Ascending aorta (tissue), 2 donors: ENCODE results near the gene NDFIP2. TPM values are rescaled to one million over a fixed set of nuclear protein-coding genes. Genes with fewer than 3 reads are reported as not detected.

ENCODE experiments used
- DNase-seq, 2 donors: peaks; one replicate each; pipeline ENCODE4 v3.0.0-alpha.2; 2019; ENCODE audit warnings: low spot score in 2 of 2
- H3K27ac ChIP-seq, 2 donors: fragments of 200-600 bp; sonication (generic); one replicate each; pipeline ENCODE4 v1.5.1; 2016 to 2017; ENCODE audit warnings: mild to moderate bottlenecking in 1 of 2
- H3K27me3 ChIP-seq: fragments of 200-600 bp; sonication (generic); one replicate; pipeline ENCODE4 v1.5.1; 2017
- H3K36me3 ChIP-seq, 2 donors: fragments of 200-600 bp; sonication (generic); one replicate each; pipeline ENCODE4 v1.5.1; 2016
- H3K4me1 ChIP-seq, 2 donors: fragments of 200-600 bp; sonication (generic); one replicate each; pipeline ENCODE4 v1.5.1; 2016 to 2017; ENCODE audit warnings: mild to moderate bottlenecking in 1 of 2
- H3K4me3 ChIP-seq, 2 donors: fragments of 200-600 bp; sonication (generic); one replicate each; pipeline ENCODE4 v1.5.1; 2016 to 2017; ENCODE audit warnings: mild to moderate bottlenecking in 1 of 2
- H3K9me3 ChIP-seq, 2 donors: fragments of 200-600 bp; sonication (generic); one replicate each; pipeline ENCODE4 v1.5.1; 2016
- CTCF ChIP-seq, 3 experiments: fragments of 200-600 bp in 2 of 3; fragments of 450-650 bp in 1 of 3; sonication (generic) in 2 of 3; IDR thresholded peaks; one replicate each; pipeline ENCODE4 v1.5.1; 2016 to 2019; ENCODE audit warnings: antibody characterized with exemption in 3 of 3, mild to moderate bottlenecking in 1 of 3, moderate library complexity in 1 of 3
- intact Hi-C: fragments of 100-400 bp; cut with DNase I; formaldehyde crosslinking; loops from one replicate; pipeline ENCODE4 v1.15.1; 2023
- total RNA-seq: library from RNA; depleted of rRNA; stranded (reverse); fragments of >200 nt; gene quantifications from one replicate; pipeline ENCODE4 v1.1.0, GENCODE V29; 2016

The NDFIP2 gene
- total RNA-seq, 1 donor from 2014 or later, result 16.6 TPM

GRCh38 chr13:79501538-79502232 is 20.7 kb downstream of the NDFIP2 start:
- H3K4me3 ChIP-seq, result no peak overlapping the region
- DNase-seq, result no peak
- TF ChIP-seq CTCF (IDR thresholded peaks at IDR 0.05), result no peak
- no peaks in the 10 kb centered on the region for H3K4me1 ChIP-seq
- no peak overlapping the region for H3K27ac ChIP-seq
- H3K36me3 ChIP-seq, result no peaks in the 10 kb centered on the region
- H3K27me3 ChIP-seq, result no peaks in the 10 kb centered on the region
- intact Hi-C loops, result no loop called here
- H3K9me3 ChIP-seq, result no peaks in the 10 kb centered on the region

- H3K27me3 ChIP-seq, result no peaks in the 10 kb centered on the region
- no peaks in the 10 kb centered on the region for H3K9me3 ChIP-seq
- no peak overlapping the region for H3K27ac ChIP-seq
- H3K4me3 ChIP-seq, result no peak overlapping the region
- no peaks in the 10 kb centered on the region for H3K36me3 ChIP-seq
- no peak for DNase-seq
- no peak for TF ChIP-seq CTCF (IDR thresholded peaks at IDR 0.05)
- no peaks in the 10 kb centered on the region for H3K4me1 ChIP-seq
- intact Hi-C loops, result no loop called here
These were observed 22.0 kb downstream of the NDFIP2 start for GRCh38 chr13:79502859-79503468.

GRCh38 chr13:79503473-79504017 is 22.6 kb downstream of the NDFIP2 start:
- Histone ChIP-seq H3K27me3 (no peaks in the 10 kb centered on the region), H3K36me3 (no peaks in the 10 kb centered on the region), H3K4me3 (no peak overlapping the region), H3K27ac (no peak overlapping the region), H3K9me3 (no peaks in the 10 kb centered on the region), H3K4me1 (no peaks in the 10 kb centered on the region)
- DNase-seq, result no peak
- intact Hi-C loops, result no loop called here
- no peak for TF ChIP-seq CTCF (IDR thresholded peaks at IDR 0.05)

- TF ChIP-seq CTCF (IDR thresholded peaks at IDR 0.05), result no peak
- DNase-seq, result no peak
- H3K27ac ChIP-seq, result no peak overlapping the region
- no peak overlapping the region for H3K4me3 ChIP-seq
- intact Hi-C loops, result no loop called here
- H3K36me3 ChIP-seq, result no peaks in the 10 kb centered on the region
- no peaks in the 10 kb centered on the region for H3K27me3 ChIP-seq
- no peaks in the 10 kb centered on the region for H3K4me1 ChIP-seq
- no peaks in the 10 kb centered on the region for H3K9me3 ChIP-seq
These were observed 27.4 kb downstream of the NDFIP2 start for GRCh38 chr13:79508224-79508961.

- no peak for TF ChIP-seq CTCF (IDR thresholded peaks at IDR 0.05)
- H3K36me3 ChIP-seq, result no peaks in the 10 kb centered on the region
- H3K4me1 ChIP-seq, result no peaks in the 10 kb centered on the region
- no peak overlapping the region for H3K4me3 ChIP-seq
- H3K27ac ChIP-seq, result no peak overlapping the region
- H3K9me3 ChIP-seq, result no peaks in the 10 kb centered on the region
- DNase-seq, result no peak
- H3K27me3 ChIP-seq, result no peaks in the 10 kb centered on the region
- intact Hi-C loops, result no loop called here
These were observed 30.7 kb downstream of the NDFIP2 start for GRCh38 chr13:79511611-79512010.
